HG03060 (cell line): Measurements from ENCODE around the gene NXPH4.

Experiments
- ATAC-seq: cut with Tn5 transposase; IDR thresholded peaks from one replicate; pipeline ENCODE4 v1.9.1; 2021; ENCODE audit warnings: low read depth, moderate number of reproducible peaks; ENCODE audit not compliant: unreplicated experiment

Gene NXPH4

GRCh38 chr12:57262126-57262822, 45.7 kb downstream of the NXPH4 start:
- ATAC-seq = no peak

- no peak for ATAC-seq
These were observed 46.5 kb downstream of the NXPH4 start for GRCh38 chr12:57263096-57263495.

GRCh38 chr12:57266681-57267080, 50.1 kb downstream of the NXPH4 start:
- ATAC-seq = no peak

- no peak for ATAC-seq
These were observed 51.7 kb downstream of the NXPH4 start for GRCh38 chr12:57268264-57268663.

- ATAC-seq = no peak
These were observed 54.4 kb downstream of the NXPH4 start for GRCh38 chr12:57270966-57271470.

- ATAC-seq = no peak
These were observed 56.0 kb downstream of the NXPH4 start for GRCh38 chr12:57272337-57273151.

- no peak for ATAC-seq
These were observed 56.9 kb downstream of the NXPH4 start for GRCh38 chr12:57273516-57273915.
